Lung (tissue), 12 donors: Measurements from ENCODE around the gene TAGLN3. TPM values are rescaled to one million over a fixed set of nuclear protein-coding genes. Genes with fewer than 3 reads are reported as not detected.
"Not testable (repeated sequence)": the region's sequence is repeated elsewhere in the genome, so short reads cannot be mapped to it uniquely, and the experiment has no call there.

Experiments used
- ATAC-seq: fragments of 200-7000 bp; cut with Tn5 transposase; one replicate; pipeline ENCODE4 v1.9.1; 2020; ENCODE audit warnings: moderate number of reproducible peaks; ENCODE audit not compliant: insufficient read depth, low FRiP score
- DNase-seq, 3 donors: peaks; one replicate each; pipeline ENCODE4 v3.0.0-alpha.2; 2013 to 2017
- H3K27ac ChIP-seq, 2 donors: one replicate each; pipeline ENCODE4 v1.5.1; 2013; ENCODE audit warnings: mild to moderate bottlenecking in 2 of 2, moderate library complexity in 2 of 2, control low read depth in 1 of 2, inconsistent platforms in 1 of 2, low read depth in 1 of 2, low read length in 1 of 2
- H3K27me3 ChIP-seq, 3 donors: one replicate each; pipeline ENCODE4 v1.5.1; 2013; ENCODE audit warnings: low read length in 2 of 3; ENCODE audit not compliant: control insufficient read depth in 3 of 3, insufficient read depth in 3 of 3
- H3K36me3 ChIP-seq, 4 donors: one replicate each; pipeline ENCODE4 v1.5.1; 2013; ENCODE audit warnings: low read length in 4 of 4, mild to moderate bottlenecking in 1 of 4, moderate library complexity in 1 of 4; ENCODE audit not compliant: control insufficient read depth in 4 of 4, insufficient read depth in 4 of 4
- H3K4me1 ChIP-seq, 5 donors: one replicate each; pipeline ENCODE4 v1.5.1; 2013; ENCODE audit warnings: low read length in 5 of 5, mild to moderate bottlenecking in 2 of 5, moderate library complexity in 1 of 5; ENCODE audit not compliant: control insufficient read depth in 5 of 5, insufficient read depth in 5 of 5
- H3K4me3 ChIP-seq: one replicate; pipeline ENCODE4 v1.5.1; 2013; ENCODE audit warnings: mild to moderate bottlenecking, control low read depth, moderate library complexity
- H3K9ac ChIP-seq, 2 donors: one replicate each; pipeline ENCODE4 v1.5.1; 2013; ENCODE audit warnings: low read length in 2 of 2, control low read depth in 1 of 2; ENCODE audit not compliant: insufficient read depth in 1 of 2
- H3K9me3 ChIP-seq, 4 donors: one replicate each; pipeline ENCODE4 v1.5.1; 2013; ENCODE audit warnings: low read length in 3 of 4, mild to moderate bottlenecking in 1 of 4, moderate library complexity in 1 of 4; ENCODE audit not compliant: control insufficient read depth in 4 of 4, insufficient read depth in 3 of 4
- CTCF ChIP-seq: IDR thresholded peaks from 2 replicates; pipeline ENCODE4 v1.5.1; 2012; ENCODE audit warnings: mild to moderate bottlenecking; ENCODE audit errors: control extremely low read depth, extremely low read depth
- WGBS, 2 donors: extraction: QIAGEN DNeasy Blood & Tissue Kit; methylation state at CpG; one replicate each; pipeline ENCODE4 v1.1.7; 2013; 5-methylcytosine and 5-hydroxymethylcytosine counted together
- polyA plus RNA-seq, 2 donors: library from polyadenylated mRNA; stranded (reverse); fragments of 200-250 nt; gene quantifications; one replicate each; pipeline ENCODE4 v1.2.1, GENCODE V29; 2013
- total RNA-seq, 2 donors: library from RNA; depleted of rRNA in 1 of 2; stranded (reverse); fragments of >200 nt in 1 of 2; gene quantifications; one replicate each; pipeline ENCODE4 v1.2.1, GENCODE V29; 2014 to 2021
- donor health status: control.
- donor health status: control.
- donor health status: Bipolar disorder and iron deficiency.
- donor health status: healthy.
- donor health status: DM: yes; HTN: yes; CAD: no.

Gene TAGLN3
- total and polyA plus RNA-seq, 4 donors = 0.71 to 2.6 (median 1.6) TPM

- Histone ChIP-seq H3K27ac (no peak overlapping the region), H3K4me1 (no peaks in the 10 kb centered on the region), H3K9ac (no peak overlapping the region), H3K9me3 (no peaks in the 10 kb centered on the region), H3K36me3 (no peaks in the 10 kb centered on the region), H3K4me3 (no peak overlapping the region), H3K27me3 (no peaks in the 10 kb centered on the region)
- no peak for ATAC-seq
- no peak for DNase-seq
- no peak for TF ChIP-seq CTCF
- WGBS, 2 donors = 80 to 90% methylated on average over 3 of the region's 3 CpGs
Measured at GRCh38 chr3:112035241-112035640, 36.5 kb downstream of the TAGLN3 start.

GRCh38 chr3:112037194-112037593, 38.5 kb downstream of the TAGLN3 start:
- not testable (repeated sequence) for ATAC-seq, H3K9me3 ChIP-seq, DNase-seq, H3K27me3 ChIP-seq, H3K4me1 ChIP-seq, H3K9ac ChIP-seq, H3K4me3 ChIP-seq, H3K27ac ChIP-seq, H3K36me3 ChIP-seq
- WGBS, 2 donors = 58 to 74% methylated on average over 4 of the region's 4 CpGs

GRCh38 chr3:112038863-112039262, 40.1 kb downstream of the TAGLN3 start:
- Histone ChIP-seq H3K27me3 (no peaks in the 10 kb centered on the region), H3K4me3 (no peak overlapping the region), H3K9me3 (no peaks in the 10 kb centered on the region), H3K36me3 (no peaks in the 10 kb centered on the region), H3K9ac (no peak overlapping the region), H3K27ac (no peak overlapping the region), H3K4me1 (no peaks in the 10 kb centered on the region)
- WGBS, 2 donors = 68 to 85% methylated on average over 3 of the region's 3 CpGs
- TF ChIP-seq CTCF = no peak
- ATAC-seq = no peak
- peak in 2 of 3 donors; percentile 21 to 33 for DNase-seq

- no peak for TF ChIP-seq CTCF
- Histone ChIP-seq H3K9me3 (no peaks in the 10 kb centered on the region), H3K9ac (no peak overlapping the region), H3K36me3 (no peaks in the 10 kb centered on the region), H3K4me3 (no peak overlapping the region), H3K4me1 (no peaks in the 10 kb centered on the region), H3K27me3 (no peaks in the 10 kb centered on the region), H3K27ac (no peak overlapping the region)
- no peak for DNase-seq
- ATAC-seq = no peak
Measured at GRCh38 chr3:112041321-112041720, 42.6 kb downstream of the TAGLN3 start.
